ENCODE measurements around the gene ID1.
A peak's percentile ranks its signal among the peaks of the same experiment; 100 is the strongest.
"Not testable (repeated sequence)": the region's sequence is repeated elsewhere in the genome, so short reads cannot be mapped to it uniquely, and the experiment has no call there.

ID1 gene

DNA sequence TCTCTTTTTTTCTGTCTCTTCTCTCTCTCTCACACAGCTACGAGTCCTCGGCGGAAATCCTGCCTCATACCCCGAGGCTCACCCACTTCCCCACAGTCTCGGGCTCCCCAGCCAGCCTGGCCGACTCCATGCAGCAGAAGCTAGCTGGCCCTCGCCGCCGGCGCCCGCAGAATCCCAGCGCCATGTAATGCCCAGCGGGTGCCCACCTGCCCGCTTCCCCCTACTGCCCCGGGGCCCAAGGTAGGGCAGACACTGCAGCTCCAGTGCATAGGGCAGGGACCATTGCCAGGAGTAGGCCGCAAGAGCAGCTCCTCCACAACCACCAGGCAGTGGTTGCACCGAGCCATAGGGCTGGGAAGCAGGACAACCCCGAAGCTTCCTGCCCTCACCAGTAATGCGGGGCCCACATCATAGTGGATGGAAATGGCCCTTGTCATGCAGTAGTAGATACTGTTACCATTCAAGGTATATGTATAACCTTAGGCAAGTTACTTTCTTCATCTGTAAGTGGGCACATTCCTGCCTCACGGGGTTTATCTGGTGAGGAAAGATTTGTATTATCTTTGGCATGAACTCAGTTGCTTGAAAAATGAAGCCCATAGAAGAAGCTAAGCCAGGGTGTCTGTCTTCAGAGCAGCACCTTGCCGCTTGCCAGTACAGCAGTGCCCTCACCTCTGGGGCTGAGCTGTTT, 36.9 kb upstream of the ID1 start:
- H3K4me3 ChIP-seq (ENCODE audit: low read length) = no peak overlapping the region
- peak overlapping the region; percentile 11; the same call in 1 of the 2 replicates for H3K27ac ChIP-seq (ENCODE audit: low read depth, low read length)
- WGBS = 94% methylated on average over 21 of the region's 21 CpGs
- H3K27me3 ChIP-seq (ENCODE audit: insufficient read depth, low read length) = no peaks in the 10 kb centered on the region
- H3K9ac ChIP-seq (ENCODE audit: low read depth, low read length) = no peak overlapping the region
- H3K36me3 ChIP-seq (ENCODE audit: insufficient read depth, low read length) = peaks cover 32% of the 10 kb centered on the region
- peaks cover 31% of the 10 kb centered on the region for H3K4me1 ChIP-seq (ENCODE audit: insufficient read depth, low read length)
- no peaks in the 10 kb centered on the region for H3K9me3 ChIP-seq (ENCODE audit: insufficient read depth, low read depth, low read length)

DNA sequence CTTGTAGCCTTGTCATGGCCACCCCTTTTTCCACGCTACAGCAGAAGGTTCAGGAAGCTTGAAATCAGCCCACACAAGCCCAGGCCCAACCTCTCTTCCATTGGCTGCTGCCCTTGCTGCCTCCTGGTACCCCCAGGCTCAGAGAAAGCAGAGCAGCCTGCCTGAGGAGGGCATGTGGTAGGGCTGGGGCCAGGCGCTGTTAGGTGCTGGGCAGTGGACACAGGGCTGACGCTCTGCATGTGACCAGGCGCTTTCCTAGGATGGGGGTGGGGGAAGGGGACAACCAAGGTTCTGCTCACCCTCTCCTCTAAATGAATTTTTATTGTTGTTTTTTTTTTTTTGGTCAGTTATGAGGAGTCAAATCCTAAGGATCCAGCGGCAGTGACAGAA, 36.3 kb upstream of the ID1 start:
- peaks cover 34% of the 10 kb centered on the region for H3K4me1 ChIP-seq (ENCODE audit: insufficient read depth, low read length)
- no peak overlapping the region for H3K4me3 ChIP-seq (ENCODE audit: low read length)
- no peaks in the 10 kb centered on the region for H3K27me3 ChIP-seq (ENCODE audit: insufficient read depth, low read length)
- no peak overlapping the region for H3K9ac ChIP-seq (ENCODE audit: low read depth, low read length)
- H3K27ac ChIP-seq (ENCODE audit: low read depth, low read length) = peak overlapping the region; percentile 35; the same call in 1 of the 2 replicates
- H3K36me3 ChIP-seq (ENCODE audit: insufficient read depth, low read length) = peaks cover 27% of the 10 kb centered on the region
- no peaks in the 10 kb centered on the region for H3K9me3 ChIP-seq (ENCODE audit: insufficient read depth, low read depth, low read length)
- WGBS = 87% methylated on average over 5 of the region's 5 CpGs

DNA sequence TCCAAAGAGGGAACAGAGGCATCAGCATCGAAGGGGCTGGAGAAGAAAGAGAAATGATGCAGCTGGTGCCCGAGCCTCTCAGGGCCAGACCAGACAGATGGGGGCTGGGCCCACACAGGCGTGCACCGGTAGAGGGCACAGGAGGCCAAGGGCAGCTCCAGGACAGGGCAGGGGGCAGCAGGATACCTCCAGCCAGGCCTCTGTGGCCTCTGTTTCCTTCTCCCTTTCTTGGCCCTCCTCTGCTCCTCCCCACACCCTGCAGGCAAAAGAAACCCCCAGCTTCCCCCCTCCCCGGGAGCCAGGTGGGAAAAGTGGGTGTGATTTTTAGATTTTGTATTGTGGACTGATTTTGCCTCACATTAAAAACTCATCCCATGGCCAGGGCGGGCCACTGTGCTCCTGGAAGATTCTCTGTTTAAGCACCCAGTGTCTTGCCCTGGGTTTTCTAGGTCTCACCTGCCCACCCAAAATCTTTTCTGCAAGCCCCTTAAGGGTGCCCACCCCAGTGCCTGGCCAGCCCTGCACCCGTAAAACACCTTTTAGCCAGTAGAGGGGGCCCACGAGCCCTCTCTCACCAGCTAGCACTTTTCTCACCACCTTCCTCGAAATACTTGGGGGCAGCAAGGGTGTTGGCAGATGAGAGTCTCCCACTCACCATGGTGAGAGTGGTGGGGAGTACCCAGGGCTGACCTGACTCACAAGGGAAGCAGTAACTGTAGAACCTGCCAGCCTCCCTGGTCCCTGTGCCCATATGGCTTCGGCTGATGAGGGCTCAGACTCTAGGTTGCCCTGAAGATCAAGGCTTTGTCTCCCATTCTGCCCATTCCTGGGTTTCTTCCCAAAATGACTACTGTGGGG, 35.7 kb upstream of the ID1 start:
- no peak overlapping the region for H3K4me3 ChIP-seq (ENCODE audit: low read length)
- peaks cover 34% of the 10 kb centered on the region for H3K4me1 ChIP-seq (ENCODE audit: insufficient read depth, low read length)
- no peaks in the 10 kb centered on the region for H3K9me3 ChIP-seq (ENCODE audit: insufficient read depth, low read depth, low read length)
- 45% methylated on average over 9 of the region's 10 CpGs for WGBS
- no peaks in the 10 kb centered on the region for H3K27me3 ChIP-seq (ENCODE audit: insufficient read depth, low read length)
- H3K9ac ChIP-seq (ENCODE audit: low read depth, low read length) = no peak overlapping the region
- peak overlapping the region; percentile 35 for H3K27ac ChIP-seq (ENCODE audit: low read depth, low read length)
- peaks cover 21% of the 10 kb centered on the region for H3K36me3 ChIP-seq (ENCODE audit: insufficient read depth, low read length)

DNA sequence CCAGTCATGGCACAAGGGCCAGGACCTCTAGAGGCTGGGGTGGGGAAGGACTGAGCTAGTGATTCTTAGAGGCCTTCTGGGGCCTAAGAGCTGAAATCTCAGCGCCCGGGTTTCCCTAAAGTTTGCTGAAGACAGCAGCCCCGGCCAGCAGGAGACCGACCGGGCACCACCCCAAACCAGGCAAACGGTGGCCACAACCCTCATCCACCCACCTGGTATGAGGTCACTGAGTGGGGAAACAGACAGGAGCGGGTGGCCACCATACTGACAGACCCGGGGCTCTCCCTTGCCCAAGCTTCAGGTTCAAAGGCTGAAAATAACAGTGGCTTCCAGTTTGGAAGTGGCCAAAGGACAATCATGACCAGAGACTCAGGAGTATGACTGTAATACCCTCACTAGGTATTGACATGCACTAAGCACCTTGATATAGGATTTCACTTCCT, 35.0 kb upstream of the ID1 start:
- H3K9ac ChIP-seq (ENCODE audit: low read depth, low read length) = no peak overlapping the region
- no peak overlapping the region for H3K4me3 ChIP-seq (ENCODE audit: low read length)
- H3K9me3 ChIP-seq (ENCODE audit: insufficient read depth, low read depth, low read length) = no peaks in the 10 kb centered on the region
- H3K27ac ChIP-seq (ENCODE audit: low read depth, low read length) = peak overlapping the region; percentile 26; the same call in 1 of the 2 replicates
- H3K36me3 ChIP-seq (ENCODE audit: insufficient read depth, low read length) = peaks cover 18% of the 10 kb centered on the region
- H3K4me1 ChIP-seq (ENCODE audit: insufficient read depth, low read length) = peaks cover 34% of the 10 kb centered on the region
- no peaks in the 10 kb centered on the region for H3K27me3 ChIP-seq (ENCODE audit: insufficient read depth, low read length)
- 94% methylated on average over 8 of the region's 8 CpGs for WGBS

DNA sequence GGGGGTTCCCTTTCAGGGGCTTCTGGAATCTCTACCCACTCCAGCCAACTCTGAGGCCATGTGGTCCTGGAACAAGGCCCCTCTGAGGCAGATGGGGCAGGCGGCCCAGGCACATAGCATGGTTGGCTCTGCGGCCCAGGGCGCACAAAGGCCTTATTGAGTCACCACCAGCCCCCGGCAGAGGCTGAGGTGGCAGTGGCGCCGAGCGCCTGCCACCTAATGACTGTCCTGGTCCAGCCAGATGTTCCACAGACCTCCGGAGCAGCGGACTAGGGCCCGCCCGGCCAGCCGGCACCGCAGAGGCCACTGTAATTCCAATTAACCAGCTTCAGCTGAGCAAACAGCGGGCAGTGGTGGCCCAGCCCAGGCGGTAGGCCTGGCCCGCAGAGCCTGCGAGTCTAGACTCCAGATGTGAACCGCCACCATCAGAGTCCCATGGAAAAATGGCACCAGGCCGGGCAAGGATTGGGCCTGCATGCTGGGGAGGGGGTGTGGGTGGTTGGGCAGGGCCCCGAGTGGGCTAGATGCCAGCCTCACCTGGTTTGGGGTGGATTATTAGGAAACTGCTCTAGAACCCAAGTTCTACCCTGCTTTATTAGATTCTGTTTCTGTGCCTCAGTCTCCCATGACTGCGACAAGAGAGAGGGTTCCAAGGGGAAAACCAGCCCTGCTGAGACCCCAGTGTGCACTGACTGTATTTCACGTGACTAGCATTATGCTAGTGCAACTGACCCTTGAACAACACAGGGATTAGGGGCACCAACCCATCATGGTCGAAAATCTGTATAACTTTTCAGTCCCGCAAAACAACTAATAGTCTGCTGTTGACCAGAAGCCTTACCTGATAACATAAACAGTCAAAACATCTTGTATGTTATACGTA, 34.1 kb upstream of the ID1 start:
- no peak overlapping the region for H3K9ac ChIP-seq (ENCODE audit: low read depth, low read length)
- 95% methylated on average over 24 of the region's 25 CpGs for WGBS
- no peaks in the 10 kb centered on the region for H3K27me3 ChIP-seq (ENCODE audit: insufficient read depth, low read length)
- H3K36me3 ChIP-seq (ENCODE audit: insufficient read depth, low read length) = peaks cover 14% of the 10 kb centered on the region; the same call in 1 of the 2 replicates
- H3K4me1 ChIP-seq (ENCODE audit: insufficient read depth, low read length) = peaks cover 34% of the 10 kb centered on the region
- H3K27ac ChIP-seq (ENCODE audit: low read depth, low read length) = peak overlapping the region; percentile 19; the same call in 1 of the 2 replicates
- no peak overlapping the region for H3K4me3 ChIP-seq (ENCODE audit: low read length)
- H3K9me3 ChIP-seq (ENCODE audit: insufficient read depth, low read depth, low read length) = no peaks in the 10 kb centered on the region

DNA sequence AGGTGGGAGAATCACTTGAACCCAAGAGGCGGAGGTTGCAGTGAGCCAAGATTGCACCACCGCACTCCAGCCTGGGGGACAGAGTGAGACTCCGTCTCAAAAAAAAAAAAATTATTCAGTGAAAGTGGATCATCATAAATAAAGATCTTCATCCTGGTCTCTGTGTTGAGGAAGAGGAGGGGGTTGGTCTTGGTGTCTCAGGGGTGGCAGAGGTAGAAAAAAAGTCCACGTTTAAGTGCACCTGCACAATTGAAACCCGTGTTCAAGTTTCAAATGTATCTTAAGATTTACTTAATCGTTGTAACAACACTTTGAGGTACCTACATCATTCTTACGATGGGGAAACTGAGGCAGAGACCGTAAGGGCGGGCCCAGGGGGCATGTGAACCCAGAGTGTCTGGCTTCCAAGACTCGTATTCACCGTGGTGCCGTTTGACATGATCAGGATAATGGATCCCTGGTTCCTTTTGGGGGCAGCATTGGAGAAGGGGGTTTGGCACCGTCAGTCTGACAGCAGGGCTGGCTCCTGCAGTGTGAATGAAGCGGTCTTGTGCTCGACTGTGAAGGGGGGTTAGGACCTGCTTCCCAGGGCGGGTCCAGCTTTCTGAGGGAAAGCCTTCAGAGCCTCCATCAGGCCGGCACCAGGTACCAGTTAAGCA, 32.9 kb upstream of the ID1 start:
- Histone ChIP-seq H3K9me3 (ENCODE audit: insufficient read depth, low read depth, low read length) (no peaks in the 10 kb centered on the region), H3K9ac (ENCODE audit: low read depth, low read length) (peak overlapping the region; percentile 58), H3K36me3 (ENCODE audit: insufficient read depth, low read length) (peaks cover 9% of the 10 kb centered on the region; the same call in 1 of the 2 replicates), H3K4me1 (ENCODE audit: insufficient read depth, low read length) (peaks cover 29% of the 10 kb centered on the region), H3K4me3 (ENCODE audit: low read length) (peak overlapping the region; percentile 55), H3K27ac (ENCODE audit: low read depth, low read length) (peak overlapping the region; percentile 93), H3K27me3 (ENCODE audit: insufficient read depth, low read length) (no peaks in the 10 kb centered on the region)
- WGBS = 47% methylated on average over 17 of the region's 17 CpGs

DNA sequence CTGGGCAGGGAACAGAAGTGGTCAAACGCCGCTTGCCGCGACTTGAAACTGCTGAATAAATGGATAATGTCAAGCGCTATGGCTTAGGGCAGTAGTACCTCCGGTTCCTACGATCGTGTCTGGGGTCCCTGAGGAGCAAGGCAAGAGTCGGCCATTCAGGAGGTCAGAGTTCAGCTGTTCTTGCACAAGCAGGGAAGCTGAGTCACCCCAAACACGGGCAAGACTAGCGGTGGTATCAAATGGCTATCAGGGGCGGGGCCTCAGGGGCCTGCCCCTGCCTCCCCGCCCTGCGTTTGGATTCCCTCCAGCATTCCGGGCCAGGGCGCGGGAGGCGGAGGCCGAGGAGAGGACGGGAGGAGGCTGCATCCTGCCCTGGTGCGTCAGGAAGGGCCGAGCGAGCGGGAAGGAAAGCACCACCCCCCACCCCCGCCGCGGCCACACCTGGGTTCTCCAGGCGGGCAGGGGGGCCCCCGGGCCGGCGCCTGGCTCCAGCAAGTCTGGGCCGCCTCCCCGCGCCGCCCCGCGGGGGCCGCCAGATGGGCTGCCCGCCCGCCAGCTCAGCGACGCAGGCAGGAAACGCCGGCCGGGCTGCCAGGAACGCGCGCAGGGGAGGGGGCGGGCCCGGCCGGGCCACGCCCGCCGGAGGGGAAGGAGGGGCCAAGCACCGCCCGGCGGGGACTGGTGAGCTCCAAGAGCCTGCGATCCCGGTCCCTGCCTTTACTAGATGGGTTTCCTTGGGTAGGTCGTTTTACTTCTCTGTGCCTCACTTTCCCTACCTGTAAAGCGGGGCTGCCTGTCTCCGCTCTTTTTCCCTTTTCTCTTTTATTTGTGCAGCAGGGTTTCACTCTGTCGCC, 32.2 kb upstream of the ID1 start:
- no peaks in the 10 kb centered on the region for H3K27me3 ChIP-seq (ENCODE audit: insufficient read depth, low read length)
- no peaks in the 10 kb centered on the region for H3K9me3 ChIP-seq (ENCODE audit: insufficient read depth, low read depth, low read length)
- H3K36me3 ChIP-seq (ENCODE audit: insufficient read depth, low read length) = peaks cover 5% of the 10 kb centered on the region; the same call in 1 of the 2 replicates
- peaks cover 29% of the 10 kb centered on the region for H3K4me1 ChIP-seq (ENCODE audit: insufficient read depth, low read length)
- H3K27ac ChIP-seq (ENCODE audit: low read depth, low read length) = peak overlapping the region; percentile 93
- WGBS = 1% methylated on average over 62 of the region's 63 CpGs
- peak overlapping the region; percentile 68 for H3K9ac ChIP-seq (ENCODE audit: low read depth, low read length)
- H3K4me3 ChIP-seq (ENCODE audit: low read length) = peak overlapping the region; percentile 55

DNA sequence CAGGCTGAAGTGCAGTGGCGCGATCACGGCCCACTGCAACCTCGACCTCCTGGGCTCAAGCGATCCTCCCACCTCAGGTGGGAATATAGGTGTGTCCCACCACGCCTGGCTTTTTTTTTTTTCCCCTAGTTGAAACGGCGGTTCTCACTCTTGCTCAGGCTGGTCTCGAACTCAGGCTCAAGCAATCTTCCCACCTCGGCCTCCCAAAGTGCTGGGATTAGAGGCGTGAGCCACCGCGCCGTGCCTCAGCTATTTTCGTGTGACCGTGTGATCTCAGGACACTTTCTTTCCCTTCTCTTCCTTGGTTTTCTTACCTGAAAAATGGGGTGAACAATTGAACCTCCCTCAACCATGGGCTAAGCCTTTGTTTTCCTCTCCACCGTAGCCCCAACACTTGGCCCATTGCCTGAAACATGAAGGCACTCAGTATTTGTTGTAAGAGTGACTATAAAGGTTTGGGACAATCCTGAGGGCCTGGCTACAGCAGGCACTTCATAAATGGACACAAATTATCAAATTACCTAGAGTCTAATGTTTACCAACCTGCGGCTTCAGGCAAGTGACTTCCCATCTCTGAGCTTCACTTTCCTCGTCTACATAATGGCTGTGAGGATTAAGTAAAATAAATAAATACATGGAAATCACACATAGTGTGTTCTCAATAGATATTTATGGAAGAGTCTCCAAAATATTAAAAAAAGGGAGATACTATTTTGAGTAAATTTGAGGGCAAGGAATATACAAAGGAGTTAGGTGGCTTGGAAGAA, 31.4 kb upstream of the ID1 start:
- Histone ChIP-seq H3K4me1 (ENCODE audit: insufficient read depth, low read length) (peaks cover 27% of the 10 kb centered on the region), H3K36me3 (ENCODE audit: insufficient read depth, low read length) (peaks cover 5% of the 10 kb centered on the region; the same call in 1 of the 2 replicates), H3K4me3 (ENCODE audit: low read length) (peak overlapping the region; percentile 55), H3K9me3 (ENCODE audit: insufficient read depth, low read depth, low read length) (no peaks in the 10 kb centered on the region), H3K9ac (ENCODE audit: low read depth, low read length) (peak overlapping the region; percentile 68), H3K27me3 (ENCODE audit: insufficient read depth, low read length) (no peaks in the 10 kb centered on the region), H3K27ac (ENCODE audit: low read depth, low read length) (peak overlapping the region; percentile 93)
- WGBS = 68% methylated on average over 19 of the region's 19 CpGs

DNA sequence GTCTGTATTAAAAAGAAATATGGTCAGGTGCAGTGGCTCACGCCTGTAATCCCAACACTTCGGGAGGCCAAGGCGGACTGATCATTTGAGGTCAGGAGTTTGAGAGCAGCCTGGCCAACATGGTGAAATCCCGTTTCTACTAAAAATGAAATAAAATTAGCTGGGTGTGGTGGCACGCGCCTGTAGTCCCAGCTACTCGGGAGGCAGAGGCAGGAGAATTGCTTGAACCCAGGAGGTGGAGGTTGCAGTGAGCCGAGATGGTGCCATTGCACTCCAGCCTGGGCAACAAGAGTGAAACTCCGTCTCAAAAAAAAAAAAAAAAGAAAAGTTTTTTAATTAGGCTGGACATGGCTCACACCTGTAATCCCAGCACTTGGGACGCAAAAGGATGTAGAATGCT, 30.1 kb upstream of the ID1 start:
- H3K9ac ChIP-seq (ENCODE audit: low read depth, low read length); H3K27ac ChIP-seq (ENCODE audit: low read depth, low read length); H3K27me3 ChIP-seq (ENCODE audit: insufficient read depth, low read length); H3K36me3 ChIP-seq (ENCODE audit: insufficient read depth, low read length); H3K9me3 ChIP-seq (ENCODE audit: insufficient read depth, low read depth, low read length); H3K4me3 ChIP-seq (ENCODE audit: low read length): not testable (repeated sequence)
- 97% methylated on average over 10 of the region's 10 CpGs for WGBS
- H3K4me1 ChIP-seq (ENCODE audit: insufficient read depth, low read length) = peaks cover 19% of the 10 kb centered on the region
